Mesodermal cell (in vitro differentiated cells): ENCODE measurements around the gene CNR2. TPM values are rescaled to one million over a fixed set of nuclear protein-coding genes. Genes with fewer than 3 reads are reported as not detected.
"Not testable (repeated sequence)": the region's sequence is repeated elsewhere in the genome, so short reads cannot be mapped to it uniquely, and the experiment has no call there.

Experiments used
- H3K27ac ChIP-seq: 2 replicates; pipeline ENCODE4 v1.7.0; 2013; ENCODE audit warnings: mild to moderate bottlenecking, low read depth, low read length, moderate library complexity; ENCODE audit not compliant: severe bottlenecking
- H3K36me3 ChIP-seq: 2 replicates; pipeline ENCODE4 v1.7.1; 2013; ENCODE audit warnings: mild to moderate bottlenecking, low read length, moderate library complexity; ENCODE audit not compliant: control insufficient read depth, insufficient read depth
- H3K4me1 ChIP-seq: one replicate; pipeline ENCODE4 v1.7.1; 2013; ENCODE audit warnings: mild to moderate bottlenecking, low read length; ENCODE audit not compliant: insufficient read depth, control insufficient read depth, poor library complexity, severe bottlenecking
- H3K4me3 ChIP-seq: 2 replicates; pipeline ENCODE4 v1.7.0; 2013; ENCODE audit warnings: low read length, control low read depth, mild to moderate bottlenecking; ENCODE audit not compliant: insufficient read depth, poor library complexity, severe bottlenecking; ENCODE audit errors: extremely low read depth
- H3K9me3 ChIP-seq: 2 replicates; pipeline ENCODE4 v1.7.1; 2013; ENCODE audit warnings: mild to moderate bottlenecking, low read length, moderate library complexity; ENCODE audit not compliant: control insufficient read depth
- WGBS, 2 experiments: methylation state at CpG; one replicate each; pipeline ENCODE4 v1.1.5; 2013; ENCODE audit warnings: missing lambda C conversion rate in 2 of 2; ENCODE audit not compliant: insufficient coverage in 2 of 2; 5-methylcytosine and 5-hydroxymethylcytosine counted together
- polyA plus RNA-seq, 2 experiments: library from polyadenylated mRNA; stranded (reverse); fragments of 50-300 nt; gene quantifications; one replicate each; pipeline ENCODE4 v1.2.3, GENCODE V29; 2013

The CNR2 gene
- polyA plus RNA-seq (2013, experiment 1 of 2): not detected
- polyA plus RNA-seq (2013, experiment 2 of 2): not detected

DNA sequence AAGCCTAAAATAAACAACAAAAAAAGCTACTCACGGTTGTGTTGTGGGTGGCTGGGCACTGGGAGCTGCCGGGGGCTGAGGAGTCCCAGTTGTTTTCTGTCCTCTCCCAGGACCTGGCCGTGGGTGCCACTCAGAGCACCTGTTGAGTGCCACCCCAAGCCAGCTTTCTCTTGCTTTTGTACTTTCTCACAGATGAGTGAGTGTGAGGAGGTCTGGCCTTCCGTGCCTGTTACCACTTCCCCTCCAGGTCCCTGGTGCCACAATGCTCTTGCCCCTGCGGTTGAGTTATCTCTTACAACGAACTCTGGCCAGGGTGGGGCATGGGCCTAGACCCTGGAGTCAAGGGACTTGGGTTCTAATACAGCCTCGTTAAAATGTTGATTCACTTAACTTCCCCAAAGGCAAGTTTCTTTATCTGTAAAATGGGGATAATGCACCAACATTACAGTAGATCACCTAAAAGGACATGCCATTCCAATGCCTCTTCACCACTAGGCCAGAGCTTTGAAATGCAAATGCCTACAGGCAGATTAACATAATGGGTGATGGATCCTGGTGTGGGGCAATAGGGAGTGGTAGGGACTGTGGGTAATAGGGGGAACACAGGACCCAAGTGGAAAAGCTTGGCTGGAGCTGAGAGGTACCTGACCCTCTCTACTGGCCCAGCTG, at the start of gene CNR2:
TSS of gene CNR2 (minus strand) at position 151 of the 669 bp plus-strand sequence. CDS start 37,745 bp downstream, outside the sequence.
- Histone ChIP-seq H3K4me1 (no peaks in the 10 kb centered on the region), H3K9me3 (no peaks in the 10 kb centered on the region), H3K36me3 (no peaks in the 10 kb centered on the region), H3K27ac (no peak within 1 kb of the TSS), H3K4me3 (no peak within 1 kb of the TSS)
- 75 to 89% methylated on average over 4 to 6 of the region's 7 CpGs for WGBS, 2 experiments

DNA sequence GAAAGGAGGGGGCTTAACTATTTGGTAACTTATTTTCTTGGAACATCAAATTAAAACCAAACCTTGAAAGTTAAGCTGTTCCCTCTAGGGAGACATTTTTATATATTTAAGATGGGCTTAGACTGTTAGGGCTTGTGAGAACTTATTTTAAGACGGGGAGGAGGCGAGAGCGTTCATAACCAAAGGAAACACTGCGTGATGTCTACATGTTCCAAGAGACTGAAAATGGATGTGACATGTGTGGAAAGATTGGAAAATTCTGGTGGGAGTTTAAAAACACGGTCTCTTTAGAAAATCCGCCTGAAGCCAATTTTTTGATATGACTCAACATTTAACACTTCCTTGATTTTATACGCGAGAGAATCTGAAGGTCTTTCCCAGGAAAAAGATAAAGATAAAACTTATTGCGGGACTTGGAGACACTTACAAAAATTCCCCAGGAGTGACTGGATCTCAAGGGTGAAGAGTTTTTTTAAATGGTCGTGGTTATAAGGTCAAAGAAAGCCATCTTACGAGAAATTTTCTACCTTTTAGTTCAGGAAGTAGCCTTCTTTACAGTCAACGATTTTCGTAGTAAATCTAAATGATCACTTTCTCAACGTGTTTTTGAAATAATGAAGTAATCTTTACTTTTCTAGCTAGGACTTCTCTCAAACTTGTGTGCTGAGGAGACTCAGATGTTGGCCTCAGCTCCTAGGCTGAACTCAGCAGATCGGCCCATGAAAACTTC, 47.3 kb upstream of the CNR2 start:
- no peaks in the 10 kb centered on the region for H3K9me3 ChIP-seq
- H3K27ac ChIP-seq: peak overlapping the region; percentile 99
- WGBS, 2 experiments: 0% methylated on average over 5 to 8 of the region's 15 CpGs
- peak overlapping the region; percentile 85 for H3K4me3 ChIP-seq
- H3K4me1 ChIP-seq: peaks cover 4% of the 10 kb centered on the region
- H3K36me3 ChIP-seq: peaks cover 20% of the 10 kb centered on the region

DNA sequence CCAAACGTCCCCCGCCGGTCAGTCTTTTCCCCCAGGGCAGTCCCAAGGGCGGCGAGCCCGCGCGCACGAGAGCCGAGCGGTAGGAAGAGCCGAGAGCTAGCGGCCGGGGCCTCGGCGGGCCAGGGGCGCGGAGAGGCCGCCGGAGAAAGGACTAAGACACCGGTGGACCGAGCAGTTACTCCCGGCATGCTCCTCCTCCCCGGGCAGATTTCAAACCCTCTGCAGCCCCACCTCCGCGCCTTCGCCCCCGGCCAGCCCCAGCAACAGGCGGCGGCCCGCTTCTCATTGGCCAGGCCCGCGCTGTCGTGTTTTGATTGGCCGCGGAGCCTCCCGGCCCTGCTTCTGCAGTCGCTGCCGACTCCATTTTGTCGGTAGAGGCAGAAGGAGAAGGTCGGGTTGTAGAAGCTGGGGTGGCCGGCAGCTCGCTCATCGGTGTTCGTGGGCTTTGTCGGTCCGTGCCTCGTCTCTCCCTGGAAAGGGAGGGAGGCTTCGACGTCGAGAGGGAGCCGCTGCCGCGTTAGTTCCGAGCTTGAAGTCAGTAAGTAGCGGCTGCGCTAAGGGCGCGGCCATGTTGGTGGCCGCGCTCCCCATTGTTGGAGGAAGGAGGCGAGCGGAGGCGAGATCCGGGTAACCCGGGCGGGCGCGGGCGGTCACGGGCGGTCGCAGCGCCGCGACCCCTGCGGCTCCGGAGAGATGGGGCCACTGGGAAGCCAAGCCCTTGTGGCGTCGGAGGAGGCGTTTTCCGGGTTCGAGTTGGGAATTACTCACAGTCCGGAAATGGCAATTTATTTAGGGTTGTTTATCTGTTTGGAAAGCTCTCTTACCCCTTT, 46.5 kb upstream of the CNR2 start, which contains the start of gene PNRC2:
TSS of gene PNRC2 (plus strand) at position 368 of the 830 bp plus-strand sequence. CDS start 1,630 bp downstream, outside the sequence.
- peak within 1 kb of the TSS; percentile 99 for H3K27ac ChIP-seq
- peaks cover 10% of the 10 kb centered on the region for H3K4me1 ChIP-seq
- peaks cover 16% of the 10 kb centered on the region for H3K36me3 ChIP-seq
- WGBS, 2 experiments: 0% methylated on average over 57 to 63 of the region's 84 CpGs
- no peaks in the 10 kb centered on the region for H3K9me3 ChIP-seq
- H3K4me3 ChIP-seq: peak within 1 kb of the TSS; percentile 85

DNA sequence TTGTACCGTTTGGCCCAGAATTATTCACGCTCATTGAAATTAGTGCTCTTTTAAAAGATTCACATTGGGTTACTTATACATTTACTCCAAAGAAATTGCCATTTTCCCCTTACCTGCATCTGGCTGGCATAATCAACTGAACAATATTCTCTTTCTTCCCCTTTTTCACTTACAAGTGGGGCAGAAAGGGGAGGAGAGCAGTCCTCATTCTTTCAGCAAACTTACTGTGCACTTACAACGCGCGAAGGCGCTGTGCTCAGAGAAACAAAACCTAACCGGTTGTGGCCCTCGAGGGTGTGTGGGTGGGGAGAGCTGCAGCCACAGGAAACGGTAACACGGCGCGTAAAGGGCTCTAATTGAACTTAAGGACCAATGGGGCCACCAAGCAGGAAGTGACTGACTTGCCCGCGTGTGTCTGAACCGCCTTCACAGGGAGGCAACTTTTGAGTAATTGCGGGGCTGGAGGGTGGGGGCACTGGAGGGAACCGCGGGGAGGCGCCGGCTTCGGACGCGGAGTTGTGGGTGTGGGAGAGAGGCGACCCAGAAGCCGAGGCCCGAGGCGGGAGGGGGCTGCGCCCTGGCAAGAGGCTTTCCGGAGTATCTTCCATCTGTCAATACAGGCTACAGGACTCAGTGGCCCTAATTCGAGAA, 45.8 kb upstream of the CNR2 start:
- WGBS, 2 experiments: 0 to 7% methylated on average over 23 to 24 of the region's 30 CpGs
- H3K27ac ChIP-seq: peak overlapping the region; percentile 99
- no peaks in the 10 kb centered on the region for H3K9me3 ChIP-seq
- peaks cover 7% of the 10 kb centered on the region for H3K4me1 ChIP-seq
- peak overlapping the region; percentile 85 for H3K4me3 ChIP-seq
- H3K36me3 ChIP-seq: peaks cover 16% of the 10 kb centered on the region

DNA sequence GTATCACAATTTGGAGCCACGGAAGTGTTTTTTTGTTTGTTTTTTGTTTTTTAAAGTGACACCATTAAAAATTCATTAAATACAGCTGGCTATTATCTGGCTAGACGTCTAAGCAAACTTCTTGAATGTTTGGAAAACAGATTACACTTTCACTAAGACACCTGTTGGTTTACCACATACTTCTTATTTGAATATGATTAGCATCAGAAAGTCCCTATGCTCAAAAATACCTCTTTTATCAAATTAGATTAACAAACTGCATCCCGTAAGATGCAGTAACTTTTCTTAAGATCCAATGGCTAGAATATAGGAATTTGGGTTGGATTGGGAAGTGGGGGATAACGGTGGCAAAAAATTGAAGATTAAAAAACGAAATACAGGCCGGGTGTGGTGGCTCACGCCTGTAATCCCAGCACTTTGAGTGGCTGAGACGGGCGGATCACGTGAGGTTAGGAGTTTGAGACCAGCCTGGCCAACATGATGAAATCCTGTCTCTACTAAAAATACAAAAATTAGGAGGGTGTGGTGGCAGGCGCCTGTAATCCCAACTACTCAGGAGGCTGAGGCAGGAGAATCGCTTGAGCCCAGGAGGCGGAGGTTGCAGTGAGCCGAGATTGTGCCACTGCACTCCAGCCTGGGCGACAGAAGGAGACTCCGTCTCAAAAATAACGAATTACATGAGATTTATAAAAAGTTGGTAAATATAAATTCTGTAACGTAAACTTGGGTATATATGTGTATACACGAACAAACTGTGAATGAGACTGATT, 45.1 kb upstream of the CNR2 start:
- 82 to 88% methylated on average over 16 to 18 of the region's 19 CpGs for WGBS, 2 experiments
- H3K9me3 ChIP-seq, H3K4me1 ChIP-seq: not testable (repeated sequence)
- Histone ChIP-seq H3K36me3 (peaks cover 16% of the 10 kb centered on the region), H3K27ac (peak overlapping the region; percentile 99), H3K4me3 (peak overlapping the region; percentile 85)

DNA sequence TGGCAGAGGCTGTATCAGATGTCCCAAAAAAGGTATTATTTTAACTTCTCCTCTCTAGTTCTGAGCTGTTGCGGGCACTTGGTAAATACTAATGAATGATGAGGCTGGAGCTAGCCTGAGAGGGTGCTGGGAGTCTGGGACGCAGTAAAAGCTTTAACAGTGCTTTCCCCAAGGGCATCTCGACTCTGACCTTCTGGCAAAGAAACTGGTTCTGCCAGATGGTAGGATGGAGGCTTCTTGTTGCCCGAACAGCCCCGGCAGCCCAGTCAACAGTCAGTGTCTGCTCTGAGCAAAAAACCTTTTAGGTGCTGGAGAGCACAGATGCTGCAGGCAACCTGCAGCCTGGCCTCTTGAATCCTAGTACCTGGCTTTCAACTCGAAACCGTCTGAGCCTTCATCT, 43.9 kb upstream of the CNR2 start:
- WGBS, 2 experiments: 89 to 91% methylated on average over 3 to 4 of the region's 7 CpGs
- H3K4me1 ChIP-seq: peaks cover 9% of the 10 kb centered on the region
- H3K9me3 ChIP-seq: no peaks in the 10 kb centered on the region
- H3K27ac ChIP-seq: no peak overlapping the region
- H3K36me3 ChIP-seq: peaks cover 12% of the 10 kb centered on the region
- no peak overlapping the region for H3K4me3 ChIP-seq

DNA sequence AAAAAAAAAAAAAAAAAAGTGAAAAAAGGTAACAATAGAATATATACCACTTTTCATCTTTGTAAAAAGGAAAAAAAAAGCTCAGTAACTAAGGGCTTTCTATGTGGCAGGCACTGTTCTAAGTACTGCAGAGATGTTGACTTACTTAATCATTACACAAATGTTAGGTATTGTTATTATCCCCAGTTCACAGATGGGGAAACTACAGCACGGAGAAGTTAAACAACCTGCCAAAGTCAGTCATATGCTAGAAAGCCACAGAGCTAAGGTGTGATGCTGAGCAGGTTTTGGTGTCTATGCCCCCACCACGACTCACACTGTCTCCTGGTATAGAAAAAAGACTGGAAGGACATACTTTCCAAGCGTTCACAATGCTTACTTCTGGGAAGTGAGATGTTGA, 39.9 kb upstream of the CNR2 start:
- WGBS, 2 experiments: no CpG with 5 or more reads among the region's 3 CpGs
- H3K27ac ChIP-seq: no peak overlapping the region
- peaks cover 9% of the 10 kb centered on the region for H3K4me1 ChIP-seq
- no peaks in the 10 kb centered on the region for H3K9me3 ChIP-seq
- H3K4me3 ChIP-seq: no peak overlapping the region
- H3K36me3 ChIP-seq: no peaks in the 10 kb centered on the region

DNA sequence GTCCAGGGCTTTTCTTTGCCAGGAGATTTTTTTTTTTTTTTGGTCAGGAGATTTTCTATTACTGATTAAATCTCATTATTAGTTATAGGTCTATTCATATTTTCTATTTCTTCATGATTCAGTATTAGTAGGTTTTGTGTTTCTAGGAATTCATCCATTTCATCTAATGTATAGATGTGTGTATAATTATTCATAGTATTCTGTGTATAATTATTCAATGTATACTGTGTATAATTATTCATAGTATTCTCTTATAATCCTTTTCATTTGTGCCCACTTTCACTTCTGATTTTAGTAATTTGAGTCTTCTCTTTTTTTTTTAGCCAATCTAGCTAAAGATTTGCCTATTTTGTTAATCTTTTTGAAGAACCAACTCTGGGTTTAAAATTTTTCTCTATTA, 34.2 kb upstream of the CNR2 start:
- H3K4me3 ChIP-seq: no peak overlapping the region
- H3K36me3 ChIP-seq: no peaks in the 10 kb centered on the region
- no peaks in the 10 kb centered on the region for H3K4me1 ChIP-seq
- H3K27ac ChIP-seq: no peak overlapping the region
- H3K9me3 ChIP-seq: peaks cover 3% of the 10 kb centered on the region

DNA sequence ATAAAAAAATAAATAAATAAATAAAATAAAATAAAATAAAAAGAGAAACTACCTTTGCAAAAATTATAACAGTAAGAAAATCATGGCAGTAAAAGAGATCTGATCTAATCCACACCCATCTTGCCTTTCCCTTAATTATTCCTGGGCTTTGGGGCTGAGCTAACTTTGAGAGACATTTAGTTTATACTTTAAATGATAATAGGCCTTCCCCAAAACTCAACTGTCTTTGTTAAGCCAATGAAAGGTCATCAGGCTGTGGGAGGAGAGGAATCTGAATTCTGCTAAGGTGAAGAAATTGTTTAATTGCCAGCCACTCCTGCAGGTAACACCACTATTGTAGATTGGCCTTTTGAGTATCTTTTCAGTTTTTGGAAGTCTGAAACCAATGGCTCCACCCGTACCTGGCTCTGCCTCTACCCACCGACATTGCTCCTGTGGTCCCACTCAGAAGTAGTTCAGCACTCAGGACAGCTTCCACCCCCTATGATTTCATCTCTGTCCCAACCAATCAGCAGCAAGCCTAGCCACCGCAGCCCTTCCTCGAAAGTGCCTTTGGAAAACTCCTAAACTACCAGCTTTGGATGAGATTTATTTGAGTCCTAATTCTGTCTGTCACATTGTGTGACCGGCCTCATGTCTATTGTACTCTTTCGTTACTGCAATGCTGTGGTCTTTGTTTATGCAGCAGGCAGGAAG, 23.5 kb upstream of the CNR2 start:
- no peaks in the 10 kb centered on the region for H3K9me3 ChIP-seq
- H3K4me3 ChIP-seq: no peak overlapping the region
- H3K27ac ChIP-seq: no peak overlapping the region
- H3K36me3 ChIP-seq: no peaks in the 10 kb centered on the region
- WGBS, 2 experiments: 27 to 31% methylated on average over 2 to 3 of the region's 6 CpGs
- H3K4me1 ChIP-seq: peaks cover under 1% of the 10 kb centered on the region
